ENCODE measurements around the gene ARL4C.

The ARL4C gene

DNA sequence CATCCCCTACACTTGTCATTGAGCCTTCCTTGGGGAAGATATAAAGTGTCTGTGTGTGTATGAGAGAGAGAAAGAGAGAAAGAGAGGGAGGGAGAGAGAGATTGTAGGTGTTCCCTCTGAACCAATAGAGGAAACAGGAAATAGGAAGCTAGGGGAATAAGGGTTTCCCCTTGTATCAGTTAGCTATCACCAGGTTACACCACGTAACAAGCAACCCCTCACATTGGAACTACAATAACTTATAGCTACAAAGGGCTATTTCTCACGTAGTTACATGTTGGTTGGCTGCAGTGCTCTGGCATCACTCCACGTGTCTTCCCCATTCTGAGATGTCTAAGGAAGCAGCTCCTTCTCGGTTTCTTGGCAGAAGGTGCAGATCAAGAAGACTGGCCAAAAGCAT is 41.0 kb upstream of the ARL4C start:
- Histone ChIP-seq H3K79me2 (ENCODE audit: low read length) (no peaks in the 10 kb centered on the region), H3K36me3 (replicated peaks; ENCODE audit: low read depth, low read length) (no peaks in the 10 kb centered on the region), H3K27me3 (ENCODE audit: low read depth, low read length) (no peaks in the 10 kb centered on the region), H3K4me1 (ENCODE audit: low read length) (no peaks in the 10 kb centered on the region), H3K9ac (ENCODE audit: low read length) (no peak overlapping the region), H2AFZ (ENCODE audit: low read depth, low read length) (no peak overlapping the region), H4K20me1 (ENCODE audit: insufficient read depth, low read length) (no peaks in the 10 kb centered on the region), H3K27ac (ENCODE audit: low read length) (no peak overlapping the region), H3K4me3 (ENCODE audit: low read length) (no peak overlapping the region), H3K4me2 (ENCODE audit: low read length) (no peak overlapping the region), H3K9me3 (ENCODE audit: insufficient read depth, low read length) (no peaks in the 10 kb centered on the region)
- TF ChIP-seq CTCF (IDR thresholded peaks at IDR 0.05; ENCODE audit: low read depth, low read length) = no peak
- TF ChIP-seq EZH2phosphoT487 (IDR thresholded peaks at IDR 0.05; ENCODE audit: low read depth) = no peak

GRCh38 chr2:234536178-234536965 is 39.5 kb upstream of the ARL4C start:
- no peak overlapping the region for H3K4me2 ChIP-seq (ENCODE audit: low read length)
- H3K9ac ChIP-seq (ENCODE audit: low read length) = no peak overlapping the region
- H3K4me1 ChIP-seq (ENCODE audit: low read length) = no peaks in the 10 kb centered on the region
- no peaks in the 10 kb centered on the region for H3K79me2 ChIP-seq (ENCODE audit: low read length)
- no peak overlapping the region for H3K27ac ChIP-seq (ENCODE audit: low read length)
- no peak overlapping the region for H2AFZ ChIP-seq (ENCODE audit: low read depth, low read length)
- no peak overlapping the region for H3K4me3 ChIP-seq (ENCODE audit: low read length)
- TF ChIP-seq CTCF (IDR thresholded peaks at IDR 0.05; ENCODE audit: low read depth, low read length) (no peak), EZH2phosphoT487 (IDR thresholded peaks at IDR 0.05; ENCODE audit: low read depth) (no peak)
- H4K20me1 ChIP-seq (ENCODE audit: insufficient read depth, low read length) = no peaks in the 10 kb centered on the region
- no peaks in the 10 kb centered on the region for H3K9me3 ChIP-seq (ENCODE audit: insufficient read depth, low read length)
- H3K36me3 ChIP-seq (replicated peaks; ENCODE audit: low read depth, low read length) = no peaks in the 10 kb centered on the region
- H3K27me3 ChIP-seq (ENCODE audit: low read depth, low read length) = no peaks in the 10 kb centered on the region

DNA sequence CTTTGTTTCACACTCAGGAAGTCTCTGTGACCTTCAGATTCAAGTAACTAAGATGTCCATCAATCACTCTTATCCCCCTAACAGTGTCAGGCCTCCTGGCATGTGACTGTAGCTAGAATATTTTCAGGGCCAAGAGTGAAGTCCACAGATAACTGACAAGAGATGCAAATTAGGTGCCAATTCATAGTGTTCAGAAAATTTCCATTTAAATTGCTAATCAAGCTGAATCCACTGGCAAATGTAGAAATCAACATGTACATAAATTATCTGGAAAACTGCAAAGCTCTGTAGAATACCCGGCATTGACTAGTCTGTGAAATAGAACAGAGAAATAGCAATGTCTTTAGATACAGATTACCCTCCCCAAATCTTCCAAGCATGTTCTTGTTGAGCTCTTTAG is 38.6 kb upstream of the ARL4C start:
- no peaks in the 10 kb centered on the region for H3K9me3 ChIP-seq (ENCODE audit: insufficient read depth, low read length)
- H3K79me2 ChIP-seq (ENCODE audit: low read length) = no peaks in the 10 kb centered on the region
- H3K4me3 ChIP-seq (ENCODE audit: low read length) = no peak overlapping the region
- no peaks in the 10 kb centered on the region for H4K20me1 ChIP-seq (ENCODE audit: insufficient read depth, low read length)
- no peaks in the 10 kb centered on the region for H3K27me3 ChIP-seq (ENCODE audit: low read depth, low read length)
- H3K4me2 ChIP-seq (ENCODE audit: low read length) = no peak overlapping the region
- no peaks in the 10 kb centered on the region for H3K36me3 ChIP-seq (replicated peaks; ENCODE audit: low read depth, low read length)
- no peak overlapping the region for H2AFZ ChIP-seq (ENCODE audit: low read depth, low read length)
- no peaks in the 10 kb centered on the region for H3K4me1 ChIP-seq (ENCODE audit: low read length)
- no peak for TF ChIP-seq CTCF (IDR thresholded peaks at IDR 0.05; ENCODE audit: low read depth, low read length)
- H3K9ac ChIP-seq (ENCODE audit: low read length) = no peak overlapping the region
- no peak overlapping the region for H3K27ac ChIP-seq (ENCODE audit: low read length)

GRCh38 chr2:234534515-234534914 is 37.6 kb upstream of the ARL4C start:
- TF ChIP-seq CTCF (IDR thresholded peaks at IDR 0.05; ENCODE audit: low read depth, low read length) = no peak
- no peak for TF ChIP-seq EZH2phosphoT487 (IDR thresholded peaks at IDR 0.05; ENCODE audit: low read depth)
- Histone ChIP-seq H3K79me2 (ENCODE audit: low read length) (no peaks in the 10 kb centered on the region), H2AFZ (ENCODE audit: low read depth, low read length) (no peak overlapping the region), H3K4me1 (ENCODE audit: low read length) (no peaks in the 10 kb centered on the region), H3K36me3 (replicated peaks; ENCODE audit: low read depth, low read length) (no peaks in the 10 kb centered on the region), H3K27ac (ENCODE audit: low read length) (no peak overlapping the region), H3K4me2 (ENCODE audit: low read length) (no peak overlapping the region), H3K27me3 (ENCODE audit: low read depth, low read length) (no peaks in the 10 kb centered on the region), H4K20me1 (ENCODE audit: insufficient read depth, low read length) (no peaks in the 10 kb centered on the region), H3K9ac (ENCODE audit: low read length) (no peak overlapping the region), H3K4me3 (ENCODE audit: low read length) (no peak overlapping the region), H3K9me3 (ENCODE audit: insufficient read depth, low read length) (no peaks in the 10 kb centered on the region)
